Measurements from ENCODE around the gene SARNP. TPM values are rescaled to one million over a fixed set of nuclear protein-coding genes. Genes with fewer than 3 reads are reported as not detected.

Gene SARNP
- total and polyA plus RNA-seq, 9 donors = 48.0 to 89.3 (median 59.7) TPM

- 78 to 88% (median 79%) methylated on average over 3 of the region's 3 CpGs for WGBS, 3 donors
- Histone ChIP-seq H3K27ac (no peak overlapping the region), H3K4me3 (no peak overlapping the region), H3K9me3 (peaks cover 0 to 3% of the 10 kb centered on the region in 2 donors), H3K36me3 (no peaks in the 10 kb centered on the region), H3K27me3 (no peaks in the 10 kb centered on the region), H3K4me1 (ENCODE audit: insufficient read depth) (no peaks in the 10 kb centered on the region)
- DNase-seq = no peak
- TF ChIP-seq CTCF (IDR thresholded peaks at IDR 0.05) (no peak), EP300 (IDR thresholded peaks at IDR 0.05) (no peak), POLR2A (IDR thresholded peaks at IDR 0.05) (no peak)
- intact Hi-C loops (cut with DNase I) = no loop called here
Measured at GRCh38 chr12:55861871-55862270, 44.3 kb upstream of the SARNP start.

GRCh38 chr12:55861396-55861795, 43.9 kb upstream of the SARNP start:
- H3K36me3 ChIP-seq = no peaks in the 10 kb centered on the region
- intact Hi-C loops (cut with DNase I) = no loop called here
- H3K27me3 ChIP-seq = no peaks in the 10 kb centered on the region
- no peak overlapping the region for H3K27ac ChIP-seq
- H3K4me3 ChIP-seq = no peak overlapping the region
- H3K4me1 ChIP-seq (ENCODE audit: insufficient read depth) = no peaks in the 10 kb centered on the region
- H3K9me3 ChIP-seq = peaks cover 0 to 3% of the 10 kb centered on the region in 2 donors
- 92 to 95% (median 94%) methylated on average over 8 of the region's 8 CpGs for WGBS, 3 donors
- DNase-seq = no peak
- TF ChIP-seq EP300 (IDR thresholded peaks at IDR 0.05) (no peak), CTCF (IDR thresholded peaks at IDR 0.05) (no peak), POLR2A (IDR thresholded peaks at IDR 0.05) (no peak)

GRCh38 chr12:55852740-55853139, 35.2 kb upstream of the SARNP start:
- Histone ChIP-seq H3K27me3 (no peaks in the 10 kb centered on the region), H3K4me1 (ENCODE audit: insufficient read depth) (peaks cover 5% of the 10 kb centered on the region), H3K4me3 (no peak overlapping the region), H3K36me3 (no peaks in the 10 kb centered on the region), H3K27ac (no peak overlapping the region), H3K9me3 (no peaks in the 10 kb centered on the region)
- TF ChIP-seq POLR2A (IDR thresholded peaks at IDR 0.05) (no peak), EP300 (IDR thresholded peaks at IDR 0.05) (no peak), CTCF (IDR thresholded peaks at IDR 0.05) (no peak)
- DNase-seq = no peak
- intact Hi-C loops (cut with DNase I) = no loop called here
- 38 to 58% (median 52%) methylated on average over 1 of the region's 1 CpG for WGBS, 3 donors

- Histone ChIP-seq H3K4me3 (no peak overlapping the region), H3K27me3 (no peaks in the 10 kb centered on the region), H3K4me1 (ENCODE audit: insufficient read depth) (peaks cover 9% of the 10 kb centered on the region), H3K9me3 (no peaks in the 10 kb centered on the region), H3K27ac (no peak overlapping the region), H3K36me3 (no peaks in the 10 kb centered on the region)
- intact Hi-C loops (cut with DNase I) = no loop called here
- no peak for TF ChIP-seq CTCF (IDR thresholded peaks at IDR 0.05)
- TF ChIP-seq EP300 (IDR thresholded peaks at IDR 0.05) = no peak
- 63 to 81% (median 67%) methylated on average over 3 of the region's 3 CpGs for WGBS, 3 donors
- DNase-seq = no peak
Measured at GRCh38 chr12:55850893-55851292, 33.4 kb upstream of the SARNP start.

- no peaks in the 10 kb centered on the region for H3K9me3 ChIP-seq
- no peak overlapping the region for H3K4me3 ChIP-seq
- no peak for TF ChIP-seq POLR2A (IDR thresholded peaks at IDR 0.05)
- no peak for TF ChIP-seq CTCF (IDR thresholded peaks at IDR 0.05)
- peaks cover 9% of the 10 kb centered on the region for H3K4me1 ChIP-seq (ENCODE audit: insufficient read depth)
- intact Hi-C loops (cut with DNase I) = no loop called here
- DNase-seq = no peak
- no peaks in the 10 kb centered on the region for H3K36me3 ChIP-seq
- H3K27ac ChIP-seq = no peak overlapping the region
- no peaks in the 10 kb centered on the region for H3K27me3 ChIP-seq
- 11 to 36% (median 20%) methylated on average over 1 of the region's 1 CpG for WGBS, 3 donors
Measured at GRCh38 chr12:55850401-55850800, 32.9 kb upstream of the SARNP start.
